HEK293T (cell line): ENCODE measurements around the gene TCAIM.

Experiments
- FOXK2 ChIP-seq: fragments of 450-650 bp; IDR thresholded peaks from 2 replicates; pipeline ENCODE4 v1.6.1; 2016; ENCODE audit warnings: mild to moderate bottlenecking
- FOXM1 ChIP-seq: fragments of 450-650 bp; IDR thresholded peaks from 2 replicates; pipeline ENCODE4 v1.6.1; 2017; ENCODE audit warnings: mild to moderate bottlenecking, borderline replicate concordance

GRCh38 chr3:44330444-44330843 lies 8.1 kb upstream of the TCAIM start:
- no peak for TF ChIP-seq FOXM1
- TF ChIP-seq FOXK2, result no peak
